GM18868 (cell line): ENCODE measurements around the gene DRAM2.
A peak's percentile ranks its signal among the peaks of the same experiment; 100 is the strongest.
"Not testable (repeated sequence)": the region's sequence is repeated elsewhere in the genome, so short reads cannot be mapped to it uniquely, and the experiment has no call there.

Experiments used
- ATAC-seq: cut with Tn5 transposase; IDR thresholded peaks from one replicate; pipeline ENCODE4 v1.9.1; 2021; ENCODE audit warnings: mild to moderate bottlenecking, moderate library complexity; ENCODE audit not compliant: unreplicated experiment

The DRAM2 gene

DNA sequence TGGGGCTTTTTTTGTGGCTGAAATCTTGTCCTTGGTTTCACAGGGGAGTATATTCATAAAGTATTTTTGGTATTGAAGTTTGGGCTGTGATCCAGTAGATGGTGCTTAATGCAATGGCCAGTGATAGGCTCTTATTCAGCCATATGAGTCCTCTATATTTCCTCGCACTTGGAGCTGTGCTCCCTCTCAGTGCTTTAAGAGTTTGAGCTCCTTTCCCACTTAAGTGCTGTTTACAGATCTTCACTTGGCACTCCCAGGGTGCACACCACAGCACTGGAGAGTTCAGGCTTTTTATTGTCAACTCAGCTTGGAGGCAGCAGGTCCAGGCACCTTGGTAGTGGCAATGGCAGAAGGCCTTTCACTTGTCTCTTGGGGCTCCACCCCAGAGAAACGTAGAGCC, 54.9 kb downstream of the DRAM2 start:
- no peak for ATAC-seq

GRCh38 chr1:111082421-111083203, 57.3 kb downstream of the DRAM2 start:
- peak; percentile 66 for ATAC-seq

DNA sequence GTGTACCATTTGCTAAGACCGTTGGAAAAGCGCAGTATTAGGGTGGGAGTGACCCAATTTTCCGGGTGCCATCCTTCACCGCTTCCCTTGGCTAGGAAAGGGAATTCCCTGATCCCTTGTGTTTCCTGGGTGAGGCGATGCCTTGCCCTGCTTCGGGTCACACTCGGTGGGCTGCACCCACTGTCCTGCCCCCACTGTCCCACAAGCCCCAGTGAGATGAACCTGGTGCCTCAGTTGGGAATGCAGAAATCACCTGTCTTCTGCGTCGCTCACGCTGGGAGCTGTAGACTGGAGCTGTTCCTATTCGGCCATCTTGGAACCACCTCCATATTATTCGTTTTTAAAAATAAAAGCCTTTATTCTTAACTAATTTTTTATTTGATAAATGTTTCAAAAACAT, 60.6 kb downstream of the DRAM2 start:
- not testable (repeated sequence) for ATAC-seq

DNA sequence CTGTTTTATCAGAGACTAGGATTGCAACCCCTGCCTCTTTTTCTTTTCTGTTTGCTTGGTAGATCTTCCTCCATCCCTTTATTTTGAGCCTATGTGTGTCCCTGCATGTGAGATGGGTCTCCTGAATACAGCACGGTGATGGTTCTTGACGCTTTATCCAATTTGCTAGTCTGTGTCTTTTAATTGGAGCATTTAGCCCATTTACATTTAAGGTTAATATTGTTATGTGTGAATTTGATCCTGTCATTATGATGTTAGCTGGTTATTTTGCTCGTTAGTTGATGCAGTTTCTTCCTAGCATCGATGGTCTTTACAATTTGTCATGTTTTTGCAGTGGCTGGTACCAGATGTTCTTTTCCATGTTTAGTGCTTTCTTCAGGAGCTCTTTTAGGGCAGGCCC, 62.6 kb downstream of the DRAM2 start:
- ATAC-seq: not testable (repeated sequence)
